NT2/D1 (cell line): Measurements from ENCODE around the gene AGXT.

Source experiments
- SUZ12 ChIP-seq: IDR thresholded peaks from 2 replicates; pipeline ENCODE4 v1.6.1; 2011; ENCODE audit not compliant: insufficient read length, insufficient read depth; ENCODE audit errors: extremely low read depth
- YY1 ChIP-seq: IDR thresholded peaks from 2 replicates; pipeline ENCODE4 v1.6.1; 2011; ENCODE audit not compliant: insufficient read length, insufficient read depth
- ZNF274 ChIP-seq: IDR thresholded peaks from 2 replicates; pipeline ENCODE4 v1.6.1; 2011; ENCODE audit warnings: mild to moderate bottlenecking, low read depth, low read length

- no peak for TF ChIP-seq YY1
- no peak for TF ChIP-seq ZNF274
- TF ChIP-seq SUZ12 = no peak
Measured at GRCh38 chr2:240858321-240858720, 10.3 kb upstream of the AGXT start.
